Ammon's horn (tissue), 1 donor: ENCODE data around the gene HMGCS2.

Experiments used
- DNase-seq: peaks from one replicate; pipeline ENCODE4 v3.0.0-alpha.2; 2016; ENCODE audit warnings: low spot score

The HMGCS2 gene

GRCh38 chr1:119762953-119763352 lies 5.8 kb downstream of the HMGCS2 start:
- no peak for DNase-seq

GRCh38 chr1:119762409-119762808 lies 6.3 kb downstream of the HMGCS2 start:
- DNase-seq = no peak

GRCh38 chr1:119758584-119758983 lies 10.1 kb downstream of the HMGCS2 start:
- DNase-seq = no peak

GRCh38 chr1:119752592-119752991 lies 16.1 kb downstream of the HMGCS2 start:
- DNase-seq = no peak

- no peak for DNase-seq
Measured at GRCh38 chr1:119748040-119748439, 20.7 kb downstream of the HMGCS2 start.

DNA sequence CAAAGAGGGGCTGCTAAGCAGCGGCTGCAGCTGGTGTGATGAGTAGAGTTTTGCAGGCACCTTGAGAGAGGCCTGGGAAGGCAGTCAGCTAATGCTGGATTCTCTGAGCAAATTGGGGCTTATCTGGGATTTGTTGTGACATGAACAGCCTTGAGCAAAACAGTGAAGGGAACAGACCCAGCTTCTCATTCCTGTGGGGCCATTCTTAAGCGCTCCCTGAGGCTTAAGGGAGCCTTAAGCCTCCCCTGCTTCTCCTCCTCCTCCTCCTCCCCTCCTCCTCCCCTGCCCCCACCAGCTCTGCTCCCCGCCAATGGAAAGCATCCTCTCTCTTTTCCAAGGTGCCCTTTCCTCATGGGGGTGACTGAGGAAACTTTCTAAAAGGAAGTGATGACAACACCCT lies 21.3 kb downstream of the HMGCS2 start:
- DNase-seq = no peak

GRCh38 chr1:119745034-119745433 lies 23.7 kb downstream of the HMGCS2 start:
- no peak for DNase-seq

- no peak for DNase-seq
Measured at GRCh38 chr1:119744598-119744942, 24.1 kb downstream of the HMGCS2 start.

- peak; percentile 90 for DNase-seq
Measured at GRCh38 chr1:119743776-119744597, 24.7 kb downstream of the HMGCS2 start.

DNA sequence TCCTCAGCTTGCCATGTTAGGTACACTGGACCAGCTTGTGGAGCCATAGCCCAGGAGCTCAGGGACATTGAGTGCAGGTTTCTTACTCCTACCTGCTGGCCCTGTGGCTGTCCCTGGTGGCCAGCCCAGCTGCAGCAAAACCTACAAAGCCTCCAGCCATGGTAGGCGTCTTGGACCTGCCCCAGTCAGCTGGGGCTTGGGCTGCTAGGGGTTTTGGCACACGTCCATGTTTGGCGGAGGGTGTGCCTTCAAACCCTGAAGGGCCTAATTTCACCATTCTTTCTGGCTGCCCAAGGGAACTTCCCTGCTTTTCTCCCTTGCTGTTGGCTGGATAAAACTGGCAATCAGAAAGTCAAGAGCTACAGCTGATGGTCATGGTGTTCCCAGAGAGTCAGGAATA lies 25.4 kb downstream of the HMGCS2 start:
- no peak for DNase-seq

GRCh38 chr1:119742677-119743076 lies 26.0 kb downstream of the HMGCS2 start:
- DNase-seq = no peak

DNA sequence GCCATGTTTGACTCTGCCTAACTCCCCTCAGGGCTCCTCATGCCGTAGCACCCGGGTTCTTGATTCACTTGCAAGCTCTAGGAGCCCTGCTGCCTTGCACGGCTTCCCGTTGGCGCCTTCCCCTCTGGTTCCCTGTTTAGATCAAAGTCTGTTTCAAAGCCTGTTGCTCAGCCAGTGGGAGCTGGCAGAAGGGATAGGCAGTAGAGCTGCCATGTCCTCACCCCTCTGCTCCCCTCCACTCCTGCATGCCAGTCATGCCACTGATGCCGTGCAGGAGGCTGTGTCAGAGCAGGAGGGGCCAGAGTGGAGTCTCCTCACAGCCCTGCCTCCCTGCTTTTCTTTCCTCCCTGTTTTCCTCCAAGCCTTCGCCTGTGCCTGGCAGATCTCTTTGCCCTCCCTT lies 26.5 kb downstream of the HMGCS2 start:
- DNase-seq = peak; percentile 74

GRCh38 chr1:119740896-119741780 lies 27.6 kb downstream of the HMGCS2 start:
- DNase-seq = no peak

GRCh38 chr1:119740261-119740660 lies 28.4 kb downstream of the HMGCS2 start:
- no peak for DNase-seq

- no peak for DNase-seq
Measured at GRCh38 chr1:119739150-119739549, 29.6 kb downstream of the HMGCS2 start.

GRCh38 chr1:119738100-119738720 lies 30.5 kb downstream of the HMGCS2 start:
- DNase-seq = no peak

DNA sequence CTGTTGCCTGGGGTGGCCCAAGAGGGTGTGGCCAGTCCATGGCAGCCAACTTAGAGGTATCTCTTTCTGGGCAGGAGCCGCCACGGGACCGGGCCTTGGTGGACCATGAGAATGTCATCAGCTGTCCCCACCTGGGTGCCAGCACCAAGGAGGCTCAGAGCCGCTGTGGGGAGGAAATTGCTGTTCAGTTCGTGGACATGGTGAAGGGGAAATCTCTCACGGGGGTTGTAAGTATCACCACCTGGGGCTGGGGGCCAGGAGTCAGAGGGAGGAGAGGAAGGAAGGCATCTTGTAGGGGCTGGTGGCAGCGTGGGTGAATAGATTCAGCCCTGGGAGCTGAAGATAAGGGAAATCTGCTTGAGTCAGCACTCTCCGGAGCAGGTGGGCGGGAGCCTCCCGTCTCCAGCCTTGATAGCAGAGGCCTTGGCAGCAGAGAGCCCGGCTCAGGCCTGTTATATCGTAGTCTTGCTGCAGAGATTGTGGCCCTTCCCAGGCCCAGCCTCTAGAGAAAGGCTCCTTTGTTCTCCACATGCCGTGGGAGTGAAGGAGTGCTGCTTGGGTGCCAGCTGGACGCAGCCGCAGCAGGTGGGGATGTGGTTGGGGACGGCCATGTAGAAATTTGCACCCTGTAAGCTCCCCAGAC lies 31.5 kb downstream of the HMGCS2 start:
- DNase-seq = peak; percentile 84

DNA sequence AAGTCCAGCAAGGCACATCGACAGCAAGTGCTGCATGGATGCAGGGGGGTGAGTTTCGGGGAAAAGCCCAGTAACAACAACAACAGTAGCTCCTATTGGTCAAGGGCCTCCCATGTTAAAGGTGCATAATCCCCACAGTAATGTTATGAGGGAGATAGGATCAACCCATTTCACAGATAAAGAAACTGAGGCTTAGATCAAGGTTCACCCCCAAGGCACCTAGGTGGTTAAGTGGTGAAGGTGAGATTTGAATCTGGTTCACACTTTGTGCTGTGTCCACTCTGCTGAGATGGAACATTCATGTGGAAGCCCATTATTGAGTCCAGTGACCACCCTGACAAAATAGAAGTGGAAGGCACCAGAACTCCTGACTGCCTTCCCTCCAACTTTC lies 32.1 kb downstream of the HMGCS2 start:
- no peak for DNase-seq

- DNase-seq = peak; percentile 78
Measured at GRCh38 chr1:119735217-119735616, 33.5 kb downstream of the HMGCS2 start.

DNA sequence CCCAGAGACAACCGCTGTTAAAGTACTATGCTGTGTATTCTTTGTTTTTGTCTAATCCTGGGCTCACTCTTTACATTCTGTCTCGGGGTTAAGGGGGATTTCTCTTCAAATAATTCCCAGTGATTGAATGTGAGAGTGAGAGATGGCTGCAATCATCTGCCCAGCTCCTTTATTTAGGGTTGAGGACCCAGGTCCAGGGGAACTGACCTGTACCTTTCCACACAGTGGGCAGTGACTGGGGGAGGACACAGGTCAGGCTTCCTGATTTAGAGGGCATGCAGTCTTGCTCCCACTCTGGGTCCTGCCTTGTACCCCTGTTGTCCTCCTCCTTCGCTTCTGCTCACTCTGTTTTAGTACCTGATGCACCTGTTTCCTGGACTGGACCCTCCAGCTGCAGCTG lies 35.0 kb downstream of the HMGCS2 start:
- no peak for DNase-seq

GRCh38 chr1:119732465-119733168 lies 36.1 kb downstream of the HMGCS2 start:
- DNase-seq = peak; percentile 90
